SK-N-SH treated with all-trans-retinoic acid at 6 μM for 48 hours (cell line): ENCODE results near the gene UGT1A10.

Experiments
- ATAC-seq: fragments of 200-7000 bp; cut with Tn5 transposase; 3 replicates; pipeline ENCODE4 v1.9.1; 2020; ENCODE audit warnings: mild to moderate bottlenecking, moderate library complexity
- CSDC2 ChIP-seq: fragments of 250-450 bp; sonication (Bioruptor Pico); IDR thresholded peaks from 2 replicates; pipeline ENCODE4 v1.5.0; 2020; ENCODE audit warnings: mild to moderate bottlenecking, moderate library complexity
- ESRRG ChIP-seq: fragments of 250-450 bp; sonication (Bioruptor Pico); IDR thresholded peaks from 2 replicates; pipeline ENCODE4 v1.6.1; 2021; ENCODE audit warnings: mild to moderate bottlenecking
- ISL1 ChIP-seq: fragments of 250-450 bp; sonication (Bioruptor Pico); IDR thresholded peaks from 2 replicates; pipeline ENCODE4 v2.1.2; 2022; ENCODE audit warnings: mild to moderate bottlenecking, moderate library complexity
- OSR1 ChIP-seq: fragments of 250-450 bp; sonication (Bioruptor Pico); IDR thresholded peaks from 2 replicates; pipeline ENCODE4 v1.8.0; 2022; ENCODE audit warnings: moderate library complexity, mild to moderate bottlenecking, inconsistent platforms
- PPARA ChIP-seq: fragments of 250-450 bp; sonication (Bioruptor Pico); IDR thresholded peaks from 2 replicates; pipeline ENCODE4 v1.5.0; 2020; ENCODE audit warnings: mild to moderate bottlenecking, borderline replicate concordance
- RARB ChIP-seq: fragments of 250-450 bp; sonication (Bioruptor Pico); IDR thresholded peaks from 2 replicates; pipeline ENCODE4 v1.8.0; 2021; ENCODE audit warnings: mild to moderate bottlenecking, moderate library complexity
- SNAI2 ChIP-seq: fragments of 250-450 bp; sonication (Bioruptor Pico); IDR thresholded peaks from 2 replicates; pipeline ENCODE4 v1.5.0; 2020; ENCODE audit warnings: mild to moderate bottlenecking, moderate library complexity
- ZC3H10 ChIP-seq: fragments of 250-450 bp; sonication (Bioruptor Pico); IDR thresholded peaks from 2 replicates; pipeline ENCODE4 v1.5.1; 2021; ENCODE audit warnings: mild to moderate bottlenecking, moderate library complexity
- ZFP30 ChIP-seq: fragments of 450-650 bp; formaldehyde crosslinking; IDR thresholded peaks from 2 replicates; pipeline ENCODE4 v1.5.0; 2022; ENCODE audit warnings: mild to moderate bottlenecking, moderate library complexity
- ZNF8 ChIP-seq: fragments of 450-650 bp; formaldehyde crosslinking; IDR thresholded peaks from 2 replicates; pipeline ENCODE4 v1.5.0; 2020; ENCODE audit warnings: mild to moderate bottlenecking, moderate library complexity
- TF ChIP-seq, protein P1 (sequence below): fragments of 250-450 bp; sonication (Bioruptor Pico); IDR thresholded peaks from 2 replicates; pipeline ENCODE4 v1.8.0; 2020; ENCODE audit warnings: mild to moderate bottlenecking, moderate library complexity, borderline replicate concordance
- TF ChIP-seq, protein P2 (sequence below): fragments of 250-450 bp; sonication (Bioruptor Pico); IDR thresholded peaks from 2 replicates; pipeline ENCODE4 v1.5.1; 2020; ENCODE audit warnings: low read depth, mild to moderate bottlenecking, moderate library complexity
- TF ChIP-seq, protein P3 (sequence below): fragments of 250-450 bp; sonication (Bioruptor Pico); IDR thresholded peaks from 2 replicates; pipeline ENCODE4 v1.8.0; 2021; ENCODE audit warnings: low read depth, mild to moderate bottlenecking, moderate library complexity, borderline replicate concordance
- TF ChIP-seq, protein P4 (sequence below): fragments of 250-450 bp; sonication (Bioruptor Pico); IDR thresholded peaks from 2 replicates; pipeline ENCODE4 v1.5.1; 2021; ENCODE audit warnings: mild to moderate bottlenecking, moderate library complexity
- TF ChIP-seq, protein P5 (sequence below): fragments of 250-450 bp; sonication (Bioruptor Pico); IDR thresholded peaks from 2 replicates; pipeline ENCODE4 v1.5.0; 2020; ENCODE audit warnings: mild to moderate bottlenecking, moderate library complexity

Gene UGT1A10

DNA sequence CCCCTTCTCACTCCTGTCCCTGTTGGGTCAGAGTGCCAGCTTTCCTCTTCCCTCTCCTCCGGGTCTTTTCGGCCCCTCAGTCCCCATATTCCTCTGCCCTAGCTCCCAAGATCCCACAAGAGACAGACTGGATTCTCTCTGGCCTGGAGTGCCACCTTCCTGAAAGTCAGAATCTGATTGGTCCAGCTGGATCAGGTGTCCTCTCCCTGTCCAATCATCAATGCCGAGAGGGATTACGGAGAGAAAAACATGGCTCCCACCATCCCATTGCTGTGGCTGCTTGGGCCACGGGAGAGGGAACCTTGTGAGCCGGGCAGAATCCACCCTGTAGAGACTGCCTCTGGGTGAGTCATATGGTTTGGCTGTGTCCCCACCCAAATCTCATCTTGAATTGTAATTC, 139.2 kb downstream of the UGT1A10 start:
- TF ChIP-seq, protein P1, sequence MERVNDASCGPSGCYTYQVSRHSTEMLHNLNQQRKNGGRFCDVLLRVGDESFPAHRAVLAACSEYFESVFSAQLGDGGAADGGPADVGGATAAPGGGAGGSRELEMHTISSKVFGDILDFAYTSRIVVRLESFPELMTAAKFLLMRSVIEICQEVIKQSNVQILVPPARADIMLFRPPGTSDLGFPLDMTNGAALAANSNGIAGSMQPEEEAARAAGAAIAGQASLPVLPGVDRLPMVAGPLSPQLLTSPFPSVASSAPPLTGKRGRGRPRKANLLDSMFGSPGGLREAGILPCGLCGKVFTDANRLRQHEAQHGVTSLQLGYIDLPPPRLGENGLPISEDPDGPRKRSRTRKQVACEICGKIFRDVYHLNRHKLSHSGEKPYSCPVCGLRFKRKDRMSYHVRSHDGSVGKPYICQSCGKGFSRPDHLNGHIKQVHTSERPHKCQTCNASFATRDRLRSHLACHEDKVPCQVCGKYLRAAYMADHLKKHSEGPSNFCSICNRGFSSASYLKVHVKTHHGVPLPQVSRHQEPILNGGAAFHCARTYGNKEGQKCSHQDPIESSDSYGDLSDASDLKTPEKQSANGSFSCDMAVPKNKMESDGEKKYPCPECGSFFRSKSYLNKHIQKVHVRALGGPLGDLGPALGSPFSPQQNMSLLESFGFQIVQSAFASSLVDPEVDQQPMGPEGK (CRISPR knock-in tag): no peak
- TF ChIP-seq, protein P2, sequence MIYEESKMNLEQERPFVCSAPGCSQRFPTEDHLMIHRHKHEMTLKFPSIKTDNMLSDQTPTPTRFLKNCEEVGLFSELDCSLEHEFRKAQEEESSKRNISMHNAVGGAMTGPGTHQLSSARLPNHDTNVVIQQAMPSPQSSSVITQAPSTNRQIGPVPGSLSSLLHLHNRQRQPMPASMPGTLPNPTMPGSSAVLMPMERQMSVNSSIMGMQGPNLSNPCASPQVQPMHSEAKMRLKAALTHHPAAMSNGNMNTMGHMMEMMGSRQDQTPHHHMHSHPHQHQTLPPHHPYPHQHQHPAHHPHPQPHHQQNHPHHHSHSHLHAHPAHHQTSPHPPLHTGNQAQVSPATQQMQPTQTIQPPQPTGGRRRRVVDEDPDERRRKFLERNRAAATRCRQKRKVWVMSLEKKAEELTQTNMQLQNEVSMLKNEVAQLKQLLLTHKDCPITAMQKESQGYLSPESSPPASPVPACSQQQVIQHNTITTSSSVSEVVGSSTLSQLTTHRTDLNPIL (CRISPR knock-in tag): no peak
- no peak for TF ChIP-seq ESRRG (CRISPR knock-in tag)
- TF ChIP-seq SNAI2 (CRISPR knock-in tag): no peak
- TF ChIP-seq, protein P3, sequence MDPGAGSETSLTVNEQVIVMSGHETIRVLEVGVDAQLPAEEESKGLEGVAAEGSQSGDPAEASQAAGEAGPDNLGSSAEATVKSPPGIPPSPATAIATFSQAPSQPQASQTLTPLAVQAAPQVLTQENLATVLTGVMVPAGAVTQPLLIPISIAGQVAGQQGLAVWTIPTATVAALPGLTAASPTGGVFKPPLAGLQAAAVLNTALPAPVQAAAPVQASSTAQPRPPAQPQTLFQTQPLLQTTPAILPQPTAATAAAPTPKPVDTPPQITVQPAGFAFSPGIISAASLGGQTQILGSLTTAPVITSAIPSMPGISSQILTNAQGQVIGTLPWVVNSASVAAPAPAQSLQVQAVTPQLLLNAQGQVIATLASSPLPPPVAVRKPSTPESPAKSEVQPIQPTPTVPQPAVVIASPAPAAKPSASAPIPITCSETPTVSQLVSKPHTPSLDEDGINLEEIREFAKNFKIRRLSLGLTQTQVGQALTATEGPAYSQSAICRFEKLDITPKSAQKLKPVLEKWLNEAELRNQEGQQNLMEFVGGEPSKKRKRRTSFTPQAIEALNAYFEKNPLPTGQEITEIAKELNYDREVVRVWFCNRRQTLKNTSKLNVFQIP: no peak
- TF ChIP-seq ZC3H10 (CRISPR knock-in tag): no peak
- TF ChIP-seq, protein P4, sequence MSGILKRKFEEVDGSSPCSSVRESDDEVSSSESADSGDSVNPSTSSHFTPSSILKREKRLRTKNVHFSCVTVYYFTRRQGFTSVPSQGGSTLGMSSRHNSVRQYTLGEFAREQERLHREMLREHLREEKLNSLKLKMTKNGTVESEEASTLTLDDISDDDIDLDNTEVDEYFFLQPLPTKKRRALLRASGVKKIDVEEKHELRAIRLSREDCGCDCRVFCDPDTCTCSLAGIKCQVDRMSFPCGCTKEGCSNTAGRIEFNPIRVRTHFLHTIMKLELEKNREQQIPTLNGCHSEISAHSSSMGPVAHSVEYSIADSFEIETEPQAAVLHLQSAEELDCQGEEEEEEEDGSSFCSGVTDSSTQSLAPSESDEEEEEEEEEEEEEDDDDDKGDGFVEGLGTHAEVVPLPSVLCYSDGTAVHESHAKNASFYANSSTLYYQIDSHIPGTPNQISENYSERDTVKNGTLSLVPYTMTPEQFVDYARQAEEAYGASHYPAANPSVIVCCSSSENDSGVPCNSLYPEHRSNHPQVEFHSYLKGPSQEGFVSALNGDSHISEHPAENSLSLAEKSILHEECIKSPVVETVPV (CRISPR knock-in tag): no peak

DNA sequence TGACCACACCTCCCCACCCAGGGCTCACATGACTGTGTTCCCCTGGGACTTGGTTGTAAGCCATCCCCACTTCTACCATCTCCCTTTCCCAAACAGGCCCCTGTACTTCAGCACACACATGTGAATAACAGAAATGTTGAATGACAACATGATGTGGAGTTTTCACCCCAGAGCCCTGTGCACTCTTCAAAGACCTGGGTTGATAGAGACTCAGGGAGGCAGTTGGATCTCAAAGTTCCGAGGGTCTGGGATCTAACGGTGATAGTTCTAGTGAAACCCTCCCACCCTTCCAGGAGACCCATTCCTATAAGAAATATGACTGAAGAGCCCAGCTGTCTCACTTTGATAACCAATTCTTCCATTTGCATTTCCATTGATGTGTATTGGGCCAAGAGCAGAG, 141.8 kb downstream of the UGT1A10 start, which contains the start of gene MROH2A:
MROH2A (plus strand) TSS at position 301 of the 400 bp plus-strand sequence. CDS start 1,029 bp downstream, outside the sequence.
- TF ChIP-seq ZC3H10 (CRISPR knock-in tag): no peak
- TF ChIP-seq, protein P5, sequence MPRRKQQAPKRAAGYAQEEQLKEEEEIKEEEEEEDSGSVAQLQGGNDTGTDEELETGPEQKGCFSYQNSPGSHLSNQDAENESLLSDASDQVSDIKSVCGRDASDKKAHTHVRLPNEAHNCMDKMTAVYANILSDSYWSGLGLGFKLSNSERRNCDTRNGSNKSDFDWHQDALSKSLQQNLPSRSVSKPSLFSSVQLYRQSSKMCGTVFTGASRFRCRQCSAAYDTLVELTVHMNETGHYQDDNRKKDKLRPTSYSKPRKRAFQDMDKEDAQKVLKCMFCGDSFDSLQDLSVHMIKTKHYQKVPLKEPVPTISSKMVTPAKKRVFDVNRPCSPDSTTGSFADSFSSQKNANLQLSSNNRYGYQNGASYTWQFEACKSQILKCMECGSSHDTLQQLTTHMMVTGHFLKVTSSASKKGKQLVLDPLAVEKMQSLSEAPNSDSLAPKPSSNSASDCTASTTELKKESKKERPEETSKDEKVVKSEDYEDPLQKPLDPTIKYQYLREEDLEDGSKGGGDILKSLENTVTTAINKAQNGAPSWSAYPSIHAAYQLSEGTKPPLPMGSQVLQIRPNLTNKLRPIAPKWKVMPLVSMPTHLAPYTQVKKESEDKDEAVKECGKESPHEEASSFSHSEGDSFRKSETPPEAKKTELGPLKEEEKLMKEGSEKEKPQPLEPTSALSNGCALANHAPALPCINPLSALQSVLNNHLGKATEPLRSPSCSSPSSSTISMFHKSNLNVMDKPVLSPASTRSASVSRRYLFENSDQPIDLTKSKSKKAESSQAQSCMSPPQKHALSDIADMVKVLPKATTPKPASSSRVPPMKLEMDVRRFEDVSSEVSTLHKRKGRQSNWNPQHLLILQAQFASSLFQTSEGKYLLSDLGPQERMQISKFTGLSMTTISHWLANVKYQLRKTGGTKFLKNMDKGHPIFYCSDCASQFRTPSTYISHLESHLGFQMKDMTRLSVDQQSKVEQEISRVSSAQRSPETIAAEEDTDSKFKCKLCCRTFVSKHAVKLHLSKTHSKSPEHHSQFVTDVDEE (CRISPR knock-in tag): no peak
- TF ChIP-seq ZFP30 (CRISPR knock-in tag): no peak
- no peak for TF ChIP-seq OSR1 (CRISPR knock-in tag)
- no peak for ATAC-seq

More for the DNA sequence above, 139.2 kb downstream of the UGT1A10 start:
- ATAC-seq: no peak

DNA sequence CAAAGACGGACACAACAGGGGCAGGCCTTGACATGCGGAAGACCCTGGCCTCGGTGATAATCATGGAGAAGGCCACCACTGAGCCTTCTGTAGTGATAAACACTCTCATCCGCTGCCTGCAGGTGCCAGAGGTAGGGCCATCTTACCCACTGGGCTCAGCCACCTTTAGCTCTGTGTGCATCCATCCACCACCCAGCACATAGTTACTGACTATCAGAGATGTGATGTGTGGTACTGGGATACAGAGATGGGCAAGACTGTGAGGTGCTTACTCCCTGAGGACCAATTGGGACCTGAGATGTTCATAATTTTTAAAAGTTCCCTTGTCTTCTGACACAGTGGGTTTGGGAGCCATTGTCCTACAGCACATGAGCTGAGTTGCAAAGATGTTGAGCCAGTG, 143.5 kb downstream of the UGT1A10 start:
- no peak for ATAC-seq
- TF ChIP-seq ZNF8 (no peak), PPARA (CRISPR knock-in tag) (no peak), ISL1 (CRISPR knock-in tag) (no peak), SNAI2 (CRISPR knock-in tag) (no peak), RARB (no peak), CSDC2 (CRISPR knock-in tag) (no peak), OSR1 (CRISPR knock-in tag) (no peak)
- TF ChIP-seq, protein P5 (CRISPR knock-in tag): no peak
- TF ChIP-seq, protein P1 (CRISPR knock-in tag): no peak
